ENCODE data around the gene POLD4. TPM values are rescaled to one million over a fixed set of nuclear protein-coding genes. Genes with fewer than 3 reads are reported as not detected.
A peak's percentile ranks its signal among the peaks of the same experiment; 100 is the strongest.

The POLD4 gene
- total and polyA plus RNA-seq, 2 of the 13 experiments (the other 11 are each of a cell fraction or from before 2014, with no cell fraction given), result 10.5 to 27.4 TPM

DNA sequence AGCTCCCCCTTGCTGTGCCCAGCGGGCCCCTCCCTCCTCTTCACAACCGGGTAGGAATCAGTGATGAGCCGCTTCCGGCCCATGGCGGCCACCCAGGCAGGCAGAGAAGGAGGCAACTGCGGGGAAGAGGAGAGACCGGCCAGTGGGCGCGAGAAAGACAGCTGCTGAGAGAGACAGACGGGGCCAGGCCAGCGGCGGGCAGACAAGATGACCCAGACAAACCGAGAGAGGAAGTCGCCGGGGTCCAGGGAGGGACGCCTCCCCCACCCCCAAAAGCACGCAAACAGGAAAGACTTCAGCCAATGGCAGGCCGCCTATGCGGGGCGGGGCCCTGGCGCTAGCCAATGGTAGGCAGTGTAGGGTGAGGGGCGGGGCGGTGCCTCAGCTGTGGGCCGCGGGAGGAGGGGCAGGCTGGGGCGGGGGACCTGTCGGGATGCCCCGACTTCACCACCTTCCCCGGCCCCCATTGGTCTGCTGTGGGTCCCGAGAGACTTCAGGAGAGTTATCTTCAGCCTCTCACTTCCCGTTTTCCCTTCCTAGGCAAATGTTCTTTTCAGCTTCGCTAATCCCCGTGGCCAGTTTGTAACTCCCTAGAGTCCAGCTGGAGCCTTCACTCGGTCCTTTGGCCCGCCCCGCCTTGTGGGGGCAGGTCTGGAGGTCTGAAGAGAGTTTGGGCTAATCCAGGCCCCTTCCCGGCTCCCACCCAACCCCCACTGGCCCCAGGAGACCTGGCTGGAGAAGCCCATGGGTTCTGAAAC lies at the start of gene POLD4 (continued):
- TF ChIP-seq CBFB (CRISPR knock-in tag; IDR thresholded peaks at IDR 0.05), result 0 out of 2 replicates have a peak, but pooled peaks have one; percentile 7
- TF ChIP-seq, protein P1, sequence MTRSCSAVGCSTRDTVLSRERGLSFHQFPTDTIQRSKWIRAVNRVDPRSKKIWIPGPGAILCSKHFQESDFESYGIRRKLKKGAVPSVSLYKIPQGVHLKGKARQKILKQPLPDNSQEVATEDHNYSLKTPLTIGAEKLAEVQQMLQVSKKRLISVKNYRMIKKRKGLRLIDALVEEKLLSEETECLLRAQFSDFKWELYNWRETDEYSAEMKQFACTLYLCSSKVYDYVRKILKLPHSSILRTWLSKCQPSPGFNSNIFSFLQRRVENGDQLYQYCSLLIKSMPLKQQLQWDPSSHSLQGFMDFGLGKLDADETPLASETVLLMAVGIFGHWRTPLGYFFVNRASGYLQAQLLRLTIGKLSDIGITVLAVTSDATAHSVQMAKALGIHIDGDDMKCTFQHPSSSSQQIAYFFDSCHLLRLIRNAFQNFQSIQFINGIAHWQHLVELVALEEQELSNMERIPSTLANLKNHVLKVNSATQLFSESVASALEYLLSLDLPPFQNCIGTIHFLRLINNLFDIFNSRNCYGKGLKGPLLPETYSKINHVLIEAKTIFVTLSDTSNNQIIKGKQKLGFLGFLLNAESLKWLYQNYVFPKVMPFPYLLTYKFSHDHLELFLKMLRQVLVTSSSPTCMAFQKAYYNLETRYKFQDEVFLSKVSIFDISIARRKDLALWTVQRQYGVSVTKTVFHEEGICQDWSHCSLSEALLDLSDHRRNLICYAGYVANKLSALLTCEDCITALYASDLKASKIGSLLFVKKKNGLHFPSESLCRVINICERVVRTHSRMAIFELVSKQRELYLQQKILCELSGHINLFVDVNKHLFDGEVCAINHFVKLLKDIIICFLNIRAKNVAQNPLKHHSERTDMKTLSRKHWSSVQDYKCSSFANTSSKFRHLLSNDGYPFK (CRISPR knock-in tag; IDR thresholded peaks at IDR 0.05; ENCODE audit: borderline replicate concordance), result peak; percentile 95
- TF ChIP-seq, protein P2, sequence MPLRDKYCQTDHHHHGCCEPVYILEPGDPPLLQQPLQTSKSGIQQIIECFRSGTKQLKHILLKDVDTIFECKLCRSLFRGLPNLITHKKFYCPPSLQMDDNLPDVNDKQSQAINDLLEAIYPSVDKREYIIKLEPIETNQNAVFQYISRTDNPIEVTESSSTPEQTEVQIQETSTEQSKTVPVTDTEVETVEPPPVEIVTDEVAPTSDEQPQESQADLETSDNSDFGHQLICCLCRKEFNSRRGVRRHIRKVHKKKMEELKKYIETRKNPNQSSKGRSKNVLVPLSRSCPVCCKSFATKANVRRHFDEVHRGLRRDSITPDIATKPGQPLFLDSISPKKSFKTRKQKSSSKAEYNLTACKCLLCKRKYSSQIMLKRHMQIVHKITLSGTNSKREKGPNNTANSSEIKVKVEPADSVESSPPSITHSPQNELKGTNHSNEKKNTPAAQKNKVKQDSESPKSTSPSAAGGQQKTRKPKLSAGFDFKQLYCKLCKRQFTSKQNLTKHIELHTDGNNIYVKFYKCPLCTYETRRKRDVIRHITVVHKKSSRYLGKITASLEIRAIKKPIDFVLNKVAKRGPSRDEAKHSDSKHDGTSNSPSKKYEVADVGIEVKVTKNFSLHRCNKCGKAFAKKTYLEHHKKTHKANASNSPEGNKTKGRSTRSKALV (CRISPR knock-in tag; IDR thresholded peaks at IDR 0.05), result no peak
- TF ChIP-seq TGIF2 (CRISPR knock-in tag; IDR thresholded peaks at IDR 0.05), result no peak
- TF ChIP-seq NFATC3 (CRISPR knock-in tag; IDR thresholded peaks at IDR 0.05), result no peak
- no peak for TF ChIP-seq RCOR2 (CRISPR knock-in tag; IDR thresholded peaks at IDR 0.05)
- no peak for TF ChIP-seq ZNF782 (CRISPR knock-in tag; IDR thresholded peaks at IDR 0.05; ENCODE audit: borderline replicate concordance)
- no peak for TF ChIP-seq ZNF816 (CRISPR knock-in tag; IDR thresholded peaks at IDR 0.05; ENCODE audit: borderline replicate concordance)
- TF ChIP-seq, protein P3, sequence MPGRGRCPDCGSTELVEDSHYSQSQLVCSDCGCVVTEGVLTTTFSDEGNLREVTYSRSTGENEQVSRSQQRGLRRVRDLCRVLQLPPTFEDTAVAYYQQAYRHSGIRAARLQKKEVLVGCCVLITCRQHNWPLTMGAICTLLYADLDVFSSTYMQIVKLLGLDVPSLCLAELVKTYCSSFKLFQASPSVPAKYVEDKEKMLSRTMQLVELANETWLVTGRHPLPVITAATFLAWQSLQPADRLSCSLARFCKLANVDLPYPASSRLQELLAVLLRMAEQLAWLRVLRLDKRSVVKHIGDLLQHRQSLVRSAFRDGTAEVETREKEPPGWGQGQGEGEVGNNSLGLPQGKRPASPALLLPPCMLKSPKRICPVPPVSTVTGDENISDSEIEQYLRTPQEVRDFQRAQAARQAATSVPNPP (CRISPR knock-in tag; IDR thresholded peaks at IDR 0.05), result no peak
- TF ChIP-seq, protein P4, sequence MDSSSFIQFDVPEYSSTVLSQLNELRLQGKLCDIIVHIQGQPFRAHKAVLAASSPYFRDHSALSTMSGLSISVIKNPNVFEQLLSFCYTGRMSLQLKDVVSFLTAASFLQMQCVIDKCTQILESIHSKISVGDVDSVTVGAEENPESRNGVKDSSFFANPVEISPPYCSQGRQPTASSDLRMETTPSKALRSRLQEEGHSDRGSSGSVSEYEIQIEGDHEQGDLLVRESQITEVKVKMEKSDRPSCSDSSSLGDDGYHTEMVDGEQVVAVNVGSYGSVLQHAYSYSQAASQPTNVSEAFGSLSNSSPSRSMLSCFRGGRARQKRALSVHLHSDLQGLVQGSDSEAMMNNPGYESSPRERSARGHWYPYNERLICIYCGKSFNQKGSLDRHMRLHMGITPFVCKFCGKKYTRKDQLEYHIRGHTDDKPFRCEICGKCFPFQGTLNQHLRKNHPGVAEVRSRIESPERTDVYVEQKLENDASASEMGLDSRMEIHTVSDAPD (CRISPR knock-in tag; IDR thresholded peaks at IDR 0.05), result no peak
- no peak for TF ChIP-seq NFIB (CRISPR knock-in tag; IDR thresholded peaks at IDR 0.05; ENCODE audit: borderline replicate concordance)
- no peak for TF ChIP-seq CCAR2 (optimal IDR thresholded peaks at IDR 0.05; ENCODE audit: low read depth, low read length)
- TF ChIP-seq ZFP1 (CRISPR knock-in tag; IDR thresholded peaks at IDR 0.05), result peak; percentile 36; the same call in 1 of the 2 replicates
- TF ChIP-seq POGZ (CRISPR knock-in tag; IDR thresholded peaks at IDR 0.05), result peak; percentile 56; the same call in 1 of the 2 replicates
- TF ChIP-seq FOSL1 (CRISPR knock-in tag; IDR thresholded peaks at IDR 0.05; ENCODE audit: borderline replicate concordance), result no peak
- TF ChIP-seq ZNF737 (CRISPR knock-in tag; IDR thresholded peaks at IDR 0.05; ENCODE audit: borderline replicate concordance), result no peak
- no peak for TF ChIP-seq CBX1 (IDR thresholded peaks at IDR 0.05; ENCODE audit: low read depth)
- no peak for TF ChIP-seq ZNF256 (CRISPR knock-in tag; conservative IDR thresholded peaks at IDR 0.05)
- no peak for TF ChIP-seq ZNF605 (CRISPR knock-in tag; IDR thresholded peaks at IDR 0.05)
- no peak for TF ChIP-seq NR2F1 (CRISPR knock-in tag; IDR thresholded peaks at IDR 0.05)
- TF ChIP-seq, protein P5, sequence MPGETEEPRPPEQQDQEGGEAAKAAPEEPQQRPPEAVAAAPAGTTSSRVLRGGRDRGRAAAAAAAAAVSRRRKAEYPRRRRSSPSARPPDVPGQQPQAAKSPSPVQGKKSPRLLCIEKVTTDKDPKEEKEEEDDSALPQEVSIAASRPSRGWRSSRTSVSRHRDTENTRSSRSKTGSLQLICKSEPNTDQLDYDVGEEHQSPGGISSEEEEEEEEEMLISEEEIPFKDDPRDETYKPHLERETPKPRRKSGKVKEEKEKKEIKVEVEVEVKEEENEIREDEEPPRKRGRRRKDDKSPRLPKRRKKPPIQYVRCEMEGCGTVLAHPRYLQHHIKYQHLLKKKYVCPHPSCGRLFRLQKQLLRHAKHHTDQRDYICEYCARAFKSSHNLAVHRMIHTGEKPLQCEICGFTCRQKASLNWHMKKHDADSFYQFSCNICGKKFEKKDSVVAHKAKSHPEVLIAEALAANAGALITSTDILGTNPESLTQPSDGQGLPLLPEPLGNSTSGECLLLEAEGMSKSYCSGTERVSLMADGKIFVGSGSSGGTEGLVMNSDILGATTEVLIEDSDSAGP (CRISPR knock-in tag; IDR thresholded peaks at IDR 0.05; ENCODE audit: borderline replicate concordance), result peak; percentile 74; the same call in 1 of the 2 replicates
